ENCODE data around the gene ALB. TPM values are rescaled to one million over a fixed set of nuclear protein-coding genes. Genes with fewer than 3 reads are reported as not detected.
"Not testable (repeated sequence)": the region's sequence is repeated elsewhere in the genome, so short reads cannot be mapped to it uniquely, and the experiment has no call there.

The ALB gene
- total RNA-seq: under 1 TPM in 1 of 2 donors, not detected in 1; 0.41 TPM

GRCh38 chr4:73404042-73404441 is at the start of gene ALB:
Gene ALB, plus strand, starts transcription at chr4:73404287. Its CDS starts 41 bp downstream, at chr4:73404328.
- no peak within 1 kb of the TSS for H3K27ac ChIP-seq
- no peaks in the 10 kb centered on the region for H3K36me3 ChIP-seq
- no peak for TF ChIP-seq CTCF (IDR thresholded peaks at IDR 0.05)
- H3K9me3 ChIP-seq: no peaks in the 10 kb centered on the region
- DNase-seq (ENCODE audit: low spot score): no peak
- no peaks in the 10 kb centered on the region for H3K27me3 ChIP-seq
- H3K4me1 ChIP-seq: no peaks in the 10 kb centered on the region
- H3K4me3 ChIP-seq: no peak within 1 kb of the TSS

GRCh38 chr4:73357174-73357573 is 46.9 kb upstream of the ALB start:
- H3K27me3 ChIP-seq; H3K4me1 ChIP-seq; H3K36me3 ChIP-seq; H3K27ac ChIP-seq; H3K4me3 ChIP-seq; DNase-seq (ENCODE audit: low spot score): not testable (repeated sequence)
- peaks cover 0 to 20% of the 10 kb centered on the region in 2 donors for H3K9me3 ChIP-seq

- not testable (repeated sequence) for H3K4me3 ChIP-seq; H3K27me3 ChIP-seq; H3K9me3 ChIP-seq; H3K4me1 ChIP-seq; DNase-seq (ENCODE audit: low spot score); H3K27ac ChIP-seq; H3K36me3 ChIP-seq
Observed at GRCh38 chr4:73369506-73370199, 34.4 kb upstream of the ALB start.

GRCh38 chr4:73375328-73375741 is 28.8 kb upstream of the ALB start:
- H3K27ac ChIP-seq: no peak overlapping the region
- H3K27me3 ChIP-seq: no peaks in the 10 kb centered on the region
- no peaks in the 10 kb centered on the region for H3K36me3 ChIP-seq
- no peak for TF ChIP-seq CTCF (IDR thresholded peaks at IDR 0.05)
- H3K4me1 ChIP-seq: no peaks in the 10 kb centered on the region
- DNase-seq (ENCODE audit: low spot score): no peak
- H3K4me3 ChIP-seq: no peak overlapping the region
- no peaks in the 10 kb centered on the region for H3K9me3 ChIP-seq

- H3K4me3 ChIP-seq: no peak overlapping the region
- H3K27me3 ChIP-seq: no peaks in the 10 kb centered on the region
- H3K4me1 ChIP-seq: no peaks in the 10 kb centered on the region
- DNase-seq (ENCODE audit: low spot score): no peak
- H3K27ac ChIP-seq: no peak overlapping the region
- no peaks in the 10 kb centered on the region for H3K36me3 ChIP-seq
- TF ChIP-seq CTCF (IDR thresholded peaks at IDR 0.05): no peak
- H3K9me3 ChIP-seq: no peaks in the 10 kb centered on the region
Observed at GRCh38 chr4:73376251-73376650, 27.8 kb upstream of the ALB start.

- Histone ChIP-seq H3K27me3 (no peaks in the 10 kb centered on the region), H3K36me3 (no peaks in the 10 kb centered on the region)
Observed at GRCh38 chr4:73376976-73377375, 27.1 kb upstream of the ALB start.

More at GRCh38 chr4:73376976-73377375, 27.1 kb upstream of the ALB start:
- Histone ChIP-seq H3K9me3 (no peaks in the 10 kb centered on the region), H3K4me3 (no peak overlapping the region), H3K4me1 (no peaks in the 10 kb centered on the region), H3K27ac (no peak overlapping the region)
- TF ChIP-seq CTCF (IDR thresholded peaks at IDR 0.05): no peak
- DNase-seq (ENCODE audit: low spot score): no peak

Data from right atrium auricular region (tissue), 2 donors.